ENCODE data around the gene VAV3.

DNA sequence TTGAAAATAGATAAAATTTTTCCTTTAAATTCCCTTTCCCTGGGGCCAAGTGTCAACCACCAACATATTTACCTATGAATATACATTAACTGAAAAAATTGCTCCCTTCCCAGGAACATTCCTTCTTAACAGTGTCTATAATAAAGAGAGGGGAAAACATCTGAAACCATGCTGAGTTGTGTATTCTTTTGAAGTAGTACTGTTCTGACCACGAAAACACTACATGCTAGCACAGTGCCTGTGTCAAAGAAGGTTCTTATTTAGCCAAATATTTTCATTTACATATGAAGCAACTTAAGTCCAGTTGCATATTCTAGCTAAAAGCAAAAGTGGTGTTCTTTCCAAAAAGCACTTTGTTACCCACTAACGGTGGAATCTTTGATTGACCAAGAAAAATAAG is 311.2 kb downstream of the VAV3 start:
- TF ChIP-seq EZH2 (IDR thresholded peaks at IDR 0.05; ENCODE audit: insufficient read depth, poor library complexity, severe bottlenecking) (no peak), EZH2phosphoT487 (IDR thresholded peaks at IDR 0.05; ENCODE audit: insufficient read depth, low read depth) (no peak)
